ENCODE data around the gene PTPRK.

The PTPRK gene

DNA sequence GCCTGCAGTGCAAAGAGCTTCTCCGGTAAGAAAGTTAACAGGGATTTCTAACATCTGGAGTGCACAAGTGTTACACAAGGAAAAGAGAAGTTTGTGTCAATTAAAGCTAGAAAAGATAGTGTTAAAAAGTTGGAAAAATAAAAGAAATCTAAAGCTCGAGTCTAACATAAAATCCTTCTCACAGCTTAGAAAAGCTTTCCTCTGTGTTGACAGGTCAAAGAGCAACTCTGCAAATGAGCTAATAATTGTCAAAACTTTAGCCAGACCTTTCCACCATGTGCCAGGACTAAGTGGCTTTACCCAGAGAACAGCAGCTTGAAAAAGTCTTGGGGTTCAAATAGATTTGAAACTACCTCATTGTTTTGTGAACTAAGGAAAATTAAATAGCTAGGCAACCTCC is 14.8 kb downstream of the PTPRK start:
- TF ChIP-seq, protein P1, sequence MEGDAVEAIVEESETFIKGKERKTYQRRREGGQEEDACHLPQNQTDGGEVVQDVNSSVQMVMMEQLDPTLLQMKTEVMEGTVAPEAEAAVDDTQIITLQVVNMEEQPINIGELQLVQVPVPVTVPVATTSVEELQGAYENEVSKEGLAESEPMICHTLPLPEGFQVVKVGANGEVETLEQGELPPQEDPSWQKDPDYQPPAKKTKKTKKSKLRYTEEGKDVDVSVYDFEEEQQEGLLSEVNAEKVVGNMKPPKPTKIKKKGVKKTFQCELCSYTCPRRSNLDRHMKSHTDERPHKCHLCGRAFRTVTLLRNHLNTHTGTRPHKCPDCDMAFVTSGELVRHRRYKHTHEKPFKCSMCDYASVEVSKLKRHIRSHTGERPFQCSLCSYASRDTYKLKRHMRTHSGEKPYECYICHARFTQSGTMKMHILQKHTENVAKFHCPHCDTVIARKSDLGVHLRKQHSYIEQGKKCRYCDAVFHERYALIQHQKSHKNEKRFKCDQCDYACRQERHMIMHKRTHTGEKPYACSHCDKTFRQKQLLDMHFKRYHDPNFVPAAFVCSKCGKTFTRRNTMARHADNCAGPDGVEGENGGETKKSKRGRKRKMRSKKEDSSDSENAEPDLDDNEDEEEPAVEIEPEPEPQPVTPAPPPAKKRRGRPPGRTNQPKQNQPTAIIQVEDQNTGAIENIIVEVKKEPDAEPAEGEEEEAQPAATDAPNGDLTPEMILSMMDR (IDR thresholded peaks at IDR 0.05) = no peak
- TF ChIP-seq ZFX (IDR thresholded peaks at IDR 0.05; ENCODE audit: borderline replicate concordance) = no peak
- no peak overlapping the region for H3K27ac ChIP-seq

DNA sequence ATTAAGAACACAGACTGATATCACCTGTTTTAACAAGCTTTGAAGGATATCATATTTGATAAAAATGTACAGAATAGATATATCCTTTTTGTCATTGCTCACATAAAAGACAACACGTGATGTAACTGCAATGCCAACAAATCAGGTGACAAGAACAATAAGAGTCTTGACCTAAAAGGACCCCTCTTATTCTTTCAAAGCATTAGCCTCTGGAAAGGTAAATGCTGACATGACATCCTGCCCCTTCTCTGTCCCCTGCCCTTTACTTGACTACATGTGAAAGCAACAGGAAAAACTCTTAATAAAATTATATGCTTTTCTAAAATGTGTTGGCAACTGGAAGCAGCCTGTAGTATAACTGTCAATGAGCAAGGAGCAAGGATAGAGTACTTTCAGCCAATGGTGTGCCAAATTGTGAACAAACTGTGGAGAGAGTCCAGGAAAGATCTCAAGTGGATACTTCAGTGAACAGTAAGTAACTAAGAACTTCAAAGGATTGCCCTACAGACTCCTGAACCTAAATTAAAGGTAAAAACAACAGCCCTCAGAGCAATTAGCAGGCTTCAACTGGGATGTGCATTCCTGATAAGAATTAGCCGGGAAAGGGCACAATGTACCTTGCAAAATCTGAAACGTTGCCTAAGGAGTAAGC is 16.3 kb downstream of the PTPRK start:
- no peak for TF ChIP-seq ZFX (IDR thresholded peaks at IDR 0.05; ENCODE audit: borderline replicate concordance)
- TF ChIP-seq, protein P1 (IDR thresholded peaks at IDR 0.05) = no peak

DNA sequence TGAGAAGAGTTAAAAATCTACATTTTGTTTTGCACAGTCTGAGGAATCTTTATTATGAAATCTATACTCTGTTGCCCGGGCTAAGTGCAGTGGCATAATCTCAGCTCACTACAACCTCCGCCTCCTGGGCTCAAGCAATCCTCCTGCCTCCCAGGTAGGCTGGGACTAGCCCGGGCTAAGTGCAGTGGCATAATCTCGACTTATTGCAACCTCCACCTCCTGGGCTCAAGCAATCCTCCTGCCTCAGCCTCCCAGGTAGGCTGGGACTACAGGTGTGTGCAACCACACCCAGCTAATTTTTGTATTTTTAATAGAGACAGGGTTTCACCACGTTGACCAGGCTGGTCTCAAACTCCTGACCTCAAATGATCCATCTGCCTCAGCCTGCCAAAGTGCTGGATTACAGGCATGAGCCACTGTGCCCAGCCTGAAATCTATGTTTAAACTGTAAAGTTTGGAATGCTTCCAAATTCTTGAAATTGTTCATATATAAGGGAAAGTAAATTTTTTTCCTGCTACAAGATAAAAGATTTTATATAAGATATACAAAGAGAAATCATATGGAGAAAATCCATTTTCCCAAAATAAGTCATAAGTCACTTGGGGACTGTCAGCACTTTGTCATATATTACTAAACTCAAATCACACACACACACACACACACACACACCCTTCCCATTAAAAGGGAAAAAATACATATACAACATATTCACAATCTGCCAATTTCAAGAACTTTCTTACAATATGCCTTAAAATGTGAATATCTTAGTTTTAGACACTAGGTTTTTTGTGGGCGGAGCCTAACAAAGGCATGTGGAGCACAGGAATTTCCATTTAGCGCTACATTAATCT is 19.4 kb downstream of the PTPRK start:
- TF ChIP-seq ZFX (IDR thresholded peaks at IDR 0.05; ENCODE audit: borderline replicate concordance) = no peak
- TF ChIP-seq, protein P1 (IDR thresholded peaks at IDR 0.05) = no peak
- H3K27ac ChIP-seq = no peak overlapping the region

More for the DNA sequence above, 16.3 kb downstream of the PTPRK start:
- no peak overlapping the region for H3K27ac ChIP-seq

DNA sequence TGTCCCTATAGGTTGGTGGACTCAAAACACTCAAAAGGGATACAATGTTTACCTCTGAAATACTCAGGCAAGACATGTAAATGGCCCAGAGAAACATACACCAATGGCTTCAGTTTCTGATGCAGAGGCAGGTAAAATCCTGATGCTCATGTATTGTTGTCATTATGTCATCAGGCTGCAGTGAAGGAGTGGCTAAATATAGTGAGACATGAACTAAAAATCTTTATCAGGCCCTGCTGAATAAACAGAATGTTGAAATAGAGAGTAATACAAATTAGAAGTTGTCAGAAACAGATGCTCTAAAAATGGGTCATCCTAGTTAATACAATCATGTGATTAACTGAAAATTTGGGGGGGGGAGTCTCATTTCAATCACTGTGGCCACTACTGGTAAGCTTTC is 20.4 kb downstream of the PTPRK start:
- H3K27ac ChIP-seq = no peak overlapping the region
- no peak for TF ChIP-seq ZFX (IDR thresholded peaks at IDR 0.05; ENCODE audit: borderline replicate concordance)
- TF ChIP-seq, protein P1 (IDR thresholded peaks at IDR 0.05) = no peak

DNA sequence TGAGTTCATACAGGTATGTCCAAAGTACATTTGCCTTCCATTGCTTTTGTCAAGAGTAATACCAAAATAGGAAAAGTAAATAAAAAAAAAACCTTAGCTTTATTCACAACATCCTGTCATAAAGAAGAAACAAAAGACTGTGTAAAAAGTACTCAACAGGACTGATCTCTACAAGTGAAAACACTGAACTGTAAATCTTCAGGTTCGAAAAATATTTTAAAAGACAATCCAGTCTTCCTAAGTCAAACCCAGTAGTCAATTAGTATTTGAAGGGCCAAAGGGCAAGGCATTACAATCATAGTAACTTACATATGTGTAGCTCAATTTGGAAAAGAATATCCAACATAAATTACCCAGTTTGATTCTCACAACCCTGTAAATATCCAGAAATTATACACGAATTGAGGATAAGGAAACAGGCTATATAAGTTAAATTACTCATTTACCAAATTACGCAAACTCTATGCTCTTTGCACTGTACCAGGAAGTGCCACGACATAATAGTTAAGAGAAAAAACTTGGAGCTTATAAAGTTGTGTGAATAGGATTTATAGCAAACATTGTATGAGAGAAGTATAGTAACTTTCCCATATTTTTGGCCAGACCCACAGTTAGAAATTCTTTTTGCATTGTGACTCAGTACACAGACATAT is 21.2 kb downstream of the PTPRK start:
- no peak overlapping the region for H3K27ac ChIP-seq
- TF ChIP-seq, protein P1 (IDR thresholded peaks at IDR 0.05) = no peak
- TF ChIP-seq ZFX (IDR thresholded peaks at IDR 0.05; ENCODE audit: borderline replicate concordance) = no peak

DNA sequence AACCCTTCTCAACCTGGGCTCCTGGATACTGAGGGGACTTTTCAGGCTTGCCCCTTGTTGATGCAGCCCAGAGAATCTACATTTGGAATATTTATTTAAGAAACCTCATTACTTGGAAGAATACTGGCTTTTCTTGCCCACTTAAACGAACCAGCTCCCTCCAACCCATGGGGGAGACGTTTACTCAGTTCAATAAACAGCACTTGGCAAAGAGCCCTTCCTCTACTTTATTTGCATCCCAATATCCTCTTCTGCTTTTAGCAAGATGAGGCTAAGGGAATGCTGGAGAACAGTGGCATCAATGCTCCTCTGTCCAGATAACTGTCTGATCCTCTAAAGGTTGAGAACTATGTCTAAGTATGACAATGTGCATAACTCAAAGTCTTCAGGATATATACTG is 22.2 kb downstream of the PTPRK start:
- TF ChIP-seq ZFX (IDR thresholded peaks at IDR 0.05; ENCODE audit: borderline replicate concordance) = no peak
- TF ChIP-seq, protein P1 (IDR thresholded peaks at IDR 0.05) = no peak
- no peak overlapping the region for H3K27ac ChIP-seq

Measured in 22Rv1 (cell line).